GM12878 (cell line): ENCODE data around the gene U2AF2.

Experiments used
- CEBPB ChIP-seq, 2 experiments: fragments of 150-350 bp in 1 of 2; IDR thresholded peaks; 2 replicates each; pipeline ENCODE4 v1.6.1; 2012 to 2014; ENCODE audit warnings: low read depth in 2 of 2, low read length in 2 of 2, borderline replicate concordance in 1 of 2, inconsistent platforms in 1 of 2
- CHD1 ChIP-seq: IDR thresholded peaks from 2 replicates; pipeline ENCODE4 v1.6.1; 2012; ENCODE audit warnings: low read depth, low read length, improper control_type of control experiment
- CTCF ChIP-seq, 3 experiments: IDR thresholded peaks in 2 of 3; conservative IDR thresholded peaks in 1 of 3; 2 replicates each; pipeline ENCODE4 v1.5.1; 2011; ENCODE audit warnings: low read depth in 3 of 3, low read length in 3 of 3, mild to moderate bottlenecking in 3 of 3, control low read depth in 2 of 3, moderate library complexity in 2 of 3, inconsistent platforms in 1 of 3, mixed read lengths in 1 of 3; ENCODE audit not compliant: control insufficient read depth in 2 of 3, insufficient read depth in 1 of 3; ENCODE audit errors: extremely low read depth in 1 of 3
- EP300 ChIP-seq, 2 experiments: fragments of 150-350 bp in 1 of 2; IDR thresholded peaks; 2 replicates each; pipeline ENCODE4 v1.6.1; 2011 to 2012; ENCODE audit warnings: low read depth in 2 of 2, low read length in 2 of 2, borderline replicate concordance in 1 of 2, improper control_type of control experiment in 1 of 2, inconsistent platforms in 1 of 2; ENCODE audit not compliant: control insufficient read depth in 1 of 2
- EZH2 ChIP-seq: IDR thresholded peaks from 2 replicates; pipeline ENCODE4 v1.6.1; 2012; ENCODE audit warnings: low read depth, mild to moderate bottlenecking, control low read depth, inconsistent platforms, low read length, borderline replicate concordance; ENCODE audit not compliant: control insufficient read depth
- KDM1A ChIP-seq: fragments of 200-600 bp; sonication (generic); IDR thresholded peaks from 2 replicates; pipeline ENCODE4 v1.6.1; 2016; ENCODE audit warnings: borderline replicate concordance
- MYC ChIP-seq: IDR thresholded peaks from 2 replicates; pipeline ENCODE4 v1.6.1; 2011; ENCODE audit warnings: mild to moderate bottlenecking, low read length, moderate library complexity, inconsistent platforms; ENCODE audit not compliant: insufficient read depth, insufficient replicate concordance, insufficient read length, severe bottlenecking
- POLR2AphosphoS5 ChIP-seq: IDR thresholded peaks from 2 replicates; pipeline ENCODE4 v1.6.1; 2011; ENCODE audit warnings: mild to moderate bottlenecking, low read length, inconsistent platforms
- POU2F2 ChIP-seq: IDR thresholded peaks from 3 replicates; pipeline ENCODE4 v1.6.1; 2011; ENCODE audit warnings: low read depth, mild to moderate bottlenecking, low read length, borderline replicate concordance
- RAD21 ChIP-seq: IDR thresholded peaks from 2 replicates; pipeline ENCODE4 v1.6.1; 2011; ENCODE audit warnings: mild to moderate bottlenecking, low read depth, low read length, moderate library complexity; ENCODE audit not compliant: insufficient read depth
- SUZ12 ChIP-seq: fragments of 200-600 bp; sonication (generic); IDR thresholded peaks from one replicate; pipeline ENCODE4 v1.6.1; 2018; ENCODE audit warnings: antibody characterized with exemption, mild to moderate bottlenecking; ENCODE audit not compliant: unreplicated experiment
- TAF1 ChIP-seq: IDR thresholded peaks from 2 replicates; pipeline ENCODE4 v1.6.1; 2011; ENCODE audit warnings: mild to moderate bottlenecking, low read depth, low read length, borderline replicate concordance

- no peak for TF ChIP-seq EZH2
- TF ChIP-seq CHD1, result no peak
- no peak for TF ChIP-seq POU2F2
- no peak for TF ChIP-seq EP300 (IDR thresholded peaks at IDR 0.05; ENCODE audit: borderline replicate concordance in 1 of 2, control insufficient read depth in 1 of 2, low read depth in 2 of 2, low read length in 2 of 2)
- TF ChIP-seq MYC, result no peak
- TF ChIP-seq KDM1A, result no peak
- no peak for TF ChIP-seq SUZ12
- no peak for TF ChIP-seq CTCF (IDR thresholded peaks at IDR 0.05 in 2 of 3, conservative IDR thresholded peaks at IDR 0.05 in 1 of 3; ENCODE audit: control insufficient read depth in 2 of 3, extremely low read depth in 1 of 3, insufficient read depth in 1 of 3, low read depth in 3 of 3, low read length in 3 of 3)
- TF ChIP-seq TAF1, result no peak
- TF ChIP-seq CEBPB (IDR thresholded peaks at IDR 0.05; ENCODE audit: borderline replicate concordance in 1 of 2, low read depth in 2 of 2, low read length in 2 of 2), result no peak
- TF ChIP-seq POLR2AphosphoS5, result no peak
- no peak for TF ChIP-seq RAD21
Observed at GRCh38 chr19:55645512-55645881, 9.3 kb upstream of the U2AF2 start.
